Stomach (tissue), 9 donors: ENCODE measurements around the gene KRTAP1-3. TPM values are rescaled to one million over a fixed set of nuclear protein-coding genes. Genes with fewer than 3 reads are reported as not detected.

Experiments used
- DNase-seq, 2 donors: peaks; one replicate each; pipeline versions ENCODE4 v3.0.0 to v3.0.0-alpha.2; 2013 to 2019
- H3K27ac ChIP-seq, 5 donors: fragments of 200-600 bp in 4 of 5; sonication (generic) in 4 of 5; one replicate each; pipeline ENCODE4 v1.5.1; 2013 to 2019; ENCODE audit warnings: mild to moderate bottlenecking in 1 of 5, moderate library complexity in 1 of 5
- H3K27me3 ChIP-seq, 3 donors: fragments of 200-600 bp; sonication (generic); one replicate each; pipeline ENCODE4 v1.5.1; 2017 to 2019; ENCODE audit warnings: mixed run types in 1 of 3
- H3K36me3 ChIP-seq, 4 donors: fragments of 200-600 bp; sonication (generic); 1 replicate in 3 of 4; 2 replicates in 1 of 4; pipeline ENCODE4 v1.5.1; 2016 to 2019
- H3K4me1 ChIP-seq, 4 donors: fragments of 200-600 bp; sonication (generic); one replicate each; pipeline ENCODE4 v1.5.1; 2016 to 2019
- H3K4me3 ChIP-seq, 4 donors: fragments of 200-600 bp; sonication (generic) in 3 of 4; one replicate each; pipeline ENCODE4 v1.5.1; 2016 to 2019; ENCODE audit warnings: mild to moderate bottlenecking in 1 of 4
- H3K9me3 ChIP-seq, 4 donors: fragments of 200-600 bp; sonication (generic); one replicate each; pipeline ENCODE4 v1.5.1; 2016 to 2019
- CTCF ChIP-seq, 7 experiments: fragments of 450-650 bp in 4 of 7; fragments of 200-600 bp in 3 of 7; sonication (generic) in 3 of 7; IDR thresholded peaks; one replicate each; pipeline ENCODE4 v1.5.1; 2016 to 2019; ENCODE audit warnings: antibody characterized with exemption in 7 of 7, control low read depth in 2 of 7, mild to moderate bottlenecking in 1 of 7
- EP300 ChIP-seq: sonication (generic); formaldehyde crosslinking; IDR thresholded peaks from one replicate; pipeline ENCODE4 v1.6.1; 2017; ENCODE audit warnings: antibody characterized with exemption
- POLR2A ChIP-seq, 4 donors: fragments of 450-650 bp; IDR thresholded peaks; one replicate each; pipeline ENCODE4 v1.6.1; 2016; ENCODE audit warnings: antibody characterized with exemption in 4 of 4, control low read depth in 2 of 4, mild to moderate bottlenecking in 1 of 4, moderate library complexity in 1 of 4
- POLR2AphosphoS5 ChIP-seq, 3 donors: sonication (generic); formaldehyde crosslinking; IDR thresholded peaks; one replicate each; pipeline ENCODE4 v1.6.1; 2016; ENCODE audit warnings: antibody characterized with exemption in 3 of 3
- WGBS, 5 donors: extraction: QIAGEN DNeasy Blood & Tissue Kit in 3 of 5; methylation state at CpG; one replicate each; pipeline versions ENCODE4 v1.1.5 to v1.1.7; 2013 to 2018; 5-methylcytosine and 5-hydroxymethylcytosine counted together
- intact Hi-C: fragments of 100-400 bp; cut with DNase I; formaldehyde crosslinking; loops from one replicate; pipeline ENCODE4 v1.15.1; 2023; ENCODE audit warnings: low total_unique reads
- polyA plus RNA-seq, 3 donors: library from polyadenylated mRNA; stranded (reverse); fragments of 200-250 nt; gene quantifications; one replicate each; pipeline ENCODE4 v1.2.3, GENCODE V29; 2013
- total RNA-seq, 5 donors: library from RNA; depleted of rRNA; stranded (reverse); fragments of >200 nt; gene quantifications; one replicate each; pipeline versions ENCODE4 v1.1.0 to v1.2.3, GENCODE V29; 2014 to 2016
- donor health status: healthy with polysubstance abuse.
- donor health status: Bipolar disorder and iron deficiency.
- donor health status: healthy.

Gene KRTAP1-3
- total and polyA plus RNA-seq, 8 donors: not detected

- H3K4me3 ChIP-seq: no peak overlapping the region
- no peaks in the 10 kb centered on the region for H3K36me3 ChIP-seq
- H3K9me3 ChIP-seq: peaks cover 0 to 4% (median 0%) of the 10 kb centered on the region in 4 donors
- TF ChIP-seq EP300 (no peak), POLR2A (IDR thresholded peaks at IDR 0.05) (no peak), CTCF (IDR thresholded peaks at IDR 0.05) (no peak)
- DNase-seq: no peak
- H3K4me1 ChIP-seq: no peaks in the 10 kb centered on the region
- no peak overlapping the region for H3K27ac ChIP-seq
- H3K27me3 ChIP-seq: no peaks in the 10 kb centered on the region
- intact Hi-C loops: no loop called here
Observed at GRCh38 chr17:41020336-41020735, 14.3 kb downstream of the KRTAP1-3 start.

- 93 to 98% (median 94%) methylated on average over 3 of the region's 3 CpGs for WGBS, 5 donors
- no peak overlapping the region for H3K27ac ChIP-seq
- no peak overlapping the region for H3K4me3 ChIP-seq
- H3K36me3 ChIP-seq: no peaks in the 10 kb centered on the region
- no peaks in the 10 kb centered on the region for H3K27me3 ChIP-seq
- TF ChIP-seq CTCF (IDR thresholded peaks at IDR 0.05) (no peak), POLR2A (IDR thresholded peaks at IDR 0.05) (no peak), EP300 (no peak), POLR2AphosphoS5 (IDR thresholded peaks at IDR 0.05) (no peak)
- no peak for DNase-seq
- H3K4me1 ChIP-seq: no peaks in the 10 kb centered on the region
- intact Hi-C loops: no loop called here
- H3K9me3 ChIP-seq: peaks cover 0 to 4% (median 0%) of the 10 kb centered on the region in 4 donors
Observed at GRCh38 chr17:41019415-41019814, 15.3 kb downstream of the KRTAP1-3 start.

GRCh38 chr17:41018541-41018940 is 16.1 kb downstream of the KRTAP1-3 start:
- peaks cover 0 to 4% (median 0%) of the 10 kb centered on the region in 4 donors for H3K9me3 ChIP-seq
- no peaks in the 10 kb centered on the region for H3K4me1 ChIP-seq
- no peak overlapping the region for H3K4me3 ChIP-seq
- intact Hi-C loops: no loop called here
- no peaks in the 10 kb centered on the region for H3K27me3 ChIP-seq
- TF ChIP-seq POLR2A (IDR thresholded peaks at IDR 0.05) (no peak), POLR2AphosphoS5 (IDR thresholded peaks at IDR 0.05) (no peak), CTCF (IDR thresholded peaks at IDR 0.05) (no peak), EP300 (no peak)
- no peak overlapping the region for H3K27ac ChIP-seq
- no peak for DNase-seq
- WGBS, 5 donors: 64 to 82% (median 78%) methylated on average over 3 of the region's 3 CpGs
- no peaks in the 10 kb centered on the region for H3K36me3 ChIP-seq

- Histone ChIP-seq H3K4me3 (no peak overlapping the region), H3K27ac (no peak overlapping the region), H3K4me1 (no peaks in the 10 kb centered on the region), H3K27me3 (no peaks in the 10 kb centered on the region), H3K9me3 (no peaks in the 10 kb centered on the region), H3K36me3 (no peaks in the 10 kb centered on the region)
- intact Hi-C loops: no loop called here
- TF ChIP-seq CTCF (IDR thresholded peaks at IDR 0.05): no peak
- TF ChIP-seq POLR2A (IDR thresholded peaks at IDR 0.05): no peak
- no peak for TF ChIP-seq POLR2AphosphoS5 (IDR thresholded peaks at IDR 0.05)
- no peak for TF ChIP-seq EP300
- DNase-seq: no peak
- WGBS, 5 donors: 64 to 78% (median 71%) methylated on average over 13 of the region's 13 CpGs
Observed at GRCh38 chr17:41016578-41017215, 18.0 kb downstream of the KRTAP1-3 start.
